HAP-1 (cell line): ENCODE results near the gene MAD2L1.

Source experiments
- DNase-seq, 2 experiments: peaks; one replicate each; pipeline ENCODE4 v3.0.0-alpha.2; 2016 to 2020; ENCODE audit warnings: low spot score in 2 of 2
- H3K27me3 ChIP-seq: fragments of 250-450 bp; sonication (Bioruptor Pico); 2 replicates; pipeline ENCODE4 v1.5.1; 2020; ENCODE audit warnings: low read depth, mild to moderate bottlenecking, moderate library complexity
- H3K36me3 ChIP-seq: fragments of 250-450 bp; sonication (Bioruptor Pico); replicated peaks from 2 replicates; pipeline ENCODE4 v1.5.1; 2020; ENCODE audit warnings: mild to moderate bottlenecking
- H3K4me1 ChIP-seq: fragments of 250-450 bp; sonication (Bioruptor Pico); 2 replicates; pipeline ENCODE4 v1.5.1; 2020; ENCODE audit warnings: mild to moderate bottlenecking
- H3K4me3 ChIP-seq: fragments of 250-450 bp; sonication (Bioruptor Pico); 2 replicates; pipeline ENCODE4 v1.5.1; 2020; ENCODE audit warnings: mild to moderate bottlenecking, moderate library complexity
- H3K9me3 ChIP-seq: fragments of 250-450 bp; sonication (Bioruptor Pico); 2 replicates; pipeline ENCODE4 v1.5.1; 2020; ENCODE audit warnings: mild to moderate bottlenecking, moderate library complexity
- in situ Hi-C: fragments of 300-500 bp; cut with MboI; formaldehyde crosslinking; loops from 3 replicates; pipeline ENCODE4 v1.14.3; 2020; ENCODE audit warnings: low sequenced_read_pairs, inconsistent platforms, mixed read lengths

Gene MAD2L1

GRCh38 chr4:120008957-120009356 is 57.7 kb downstream of the MAD2L1 start:
- H3K4me1 ChIP-seq, result no peaks in the 10 kb centered on the region
- no peak overlapping the region for H3K4me3 ChIP-seq
- DNase-seq, result no peak
- no peaks in the 10 kb centered on the region for H3K27me3 ChIP-seq
- no peaks in the 10 kb centered on the region for H3K36me3 ChIP-seq
- no peaks in the 10 kb centered on the region for H3K9me3 ChIP-seq
- in situ Hi-C loops, result no loop called here

- Histone ChIP-seq H3K36me3 (no peaks in the 10 kb centered on the region), H3K4me3 (no peak overlapping the region), H3K9me3 (no peaks in the 10 kb centered on the region), H3K4me1 (no peaks in the 10 kb centered on the region), H3K27me3 (no peaks in the 10 kb centered on the region)
- in situ Hi-C loops, result no loop called here
- DNase-seq, result no peak
Measured at GRCh38 chr4:120007896-120008436, 58.7 kb downstream of the MAD2L1 start.

DNA sequence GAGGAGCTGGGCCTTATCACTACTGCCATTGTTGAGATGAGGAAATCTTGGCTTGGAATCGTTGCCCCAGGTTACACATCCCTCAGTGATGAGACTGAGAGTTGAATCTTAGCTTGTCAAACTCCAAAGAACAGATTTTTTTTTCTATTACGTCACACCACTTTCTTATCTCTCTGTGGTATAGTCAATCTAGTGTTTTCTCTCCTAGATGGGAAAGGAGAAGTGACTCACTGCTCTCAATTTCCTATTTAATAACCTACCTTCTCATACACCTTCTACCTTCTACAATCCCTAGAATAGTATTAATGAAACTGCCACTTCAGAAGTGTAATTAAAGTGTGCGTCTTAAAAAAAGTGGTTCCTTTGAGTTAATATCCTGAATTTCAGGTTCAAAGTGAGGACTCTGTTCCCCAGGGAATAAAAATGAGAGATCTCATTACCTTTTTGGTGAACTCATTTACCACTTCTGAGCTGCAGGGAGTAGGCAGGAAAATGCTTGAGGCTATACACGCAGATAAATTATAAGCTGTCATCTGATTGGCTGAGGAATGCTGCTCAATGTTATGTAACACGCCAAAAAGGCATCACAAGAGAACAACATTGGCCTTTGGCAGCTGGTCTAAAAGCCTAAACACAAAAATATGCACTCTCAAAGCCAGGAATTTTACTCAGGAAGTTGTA is 59.3 kb downstream of the MAD2L1 start:
- Histone ChIP-seq H3K36me3 (no peaks in the 10 kb centered on the region), H3K9me3 (no peaks in the 10 kb centered on the region), H3K27me3 (no peaks in the 10 kb centered on the region), H3K4me3 (no peak overlapping the region), H3K4me1 (no peaks in the 10 kb centered on the region)
- in situ Hi-C loops, result no loop called here
- DNase-seq, result no peak
